Erythroblast (primary cell): Measurements from ENCODE around the gene VASN.

Source experiments
- GATA1 ChIP-seq: IDR thresholded peaks from 2 replicates; pipeline ENCODE4 v1.6.1; 2011; ENCODE audit warnings: low read depth, mild to moderate bottlenecking, control low read depth, low read length, moderate library complexity
- POLR2A ChIP-seq: IDR thresholded peaks from 2 replicates; pipeline ENCODE4 v1.6.1; 2011; ENCODE audit warnings: mild to moderate bottlenecking, low read length

DNA sequence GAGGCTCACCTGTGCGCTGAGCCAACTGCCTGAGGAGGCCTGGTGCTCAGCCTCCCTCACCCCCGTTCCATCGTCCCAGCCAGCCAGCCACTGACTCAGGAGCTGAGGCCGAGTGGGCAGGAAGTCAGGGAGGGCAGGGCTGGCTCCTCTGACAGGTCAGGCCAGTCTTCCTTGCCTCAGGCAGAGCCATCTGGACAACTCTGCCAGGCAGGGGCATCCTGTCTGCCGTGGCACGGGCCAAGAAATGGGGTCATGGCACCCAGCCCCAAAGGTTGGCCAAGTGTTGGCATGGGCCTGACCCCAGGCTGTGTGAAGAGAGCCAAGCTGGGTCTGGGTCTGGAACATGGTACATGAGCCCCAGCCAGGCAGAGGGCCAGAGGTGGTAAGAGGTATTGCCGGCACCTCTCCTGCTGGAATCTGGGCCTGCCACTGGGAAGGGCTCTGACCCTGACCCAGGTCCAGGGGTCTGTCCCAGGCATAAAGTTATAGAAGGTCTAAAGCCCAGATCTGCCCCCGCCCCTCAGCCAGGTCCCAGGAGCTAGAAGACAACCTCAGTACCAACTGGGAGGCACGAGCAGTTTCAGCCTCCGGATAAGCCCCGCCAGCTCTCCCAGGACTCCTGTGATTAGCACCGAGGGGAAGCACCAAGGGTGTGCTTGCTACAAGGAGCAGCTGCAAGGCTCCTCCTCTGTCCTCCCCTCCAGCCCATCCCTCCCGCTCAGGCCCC is 2.5 kb upstream of the VASN start:
- TF ChIP-seq POLR2A (no peak), GATA1 (no peak)
